Activated CD4-positive, alpha-beta T cell treated with anti-CD3 and anti-CD28 coated beads, Interleukin-2, amount 50 U/mL, for 24 hours (primary cell): ENCODE data around the gene VSIG10L.

Experiments used
- DNase-seq, 2 donors: peaks; one replicate each; pipeline ENCODE4 v3.0.0-alpha.2; 2020; ENCODE audit warnings: low read depth in 1 of 2, low spot score in 1 of 2

Gene VSIG10L

DNA sequence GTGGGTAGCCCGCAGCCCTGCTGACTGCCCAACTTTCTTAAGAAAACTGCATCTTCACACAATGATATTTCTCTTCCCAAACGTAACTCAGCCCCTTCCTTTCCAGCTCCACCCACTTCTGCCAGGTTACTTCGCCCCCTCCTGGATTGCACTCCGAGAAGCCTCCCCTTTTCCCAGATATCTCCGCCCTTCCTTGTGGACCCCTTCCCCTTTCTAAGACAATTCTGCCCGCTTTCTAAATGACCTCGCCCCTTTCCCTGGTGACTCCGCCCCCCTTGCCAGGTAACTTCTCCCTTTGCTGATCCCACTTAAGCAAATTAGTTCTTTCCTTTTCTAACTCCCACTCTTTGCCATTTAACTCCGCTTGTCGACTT lies 2.6 kb downstream of the VSIG10L start:
- DNase-seq = no peak

DNA sequence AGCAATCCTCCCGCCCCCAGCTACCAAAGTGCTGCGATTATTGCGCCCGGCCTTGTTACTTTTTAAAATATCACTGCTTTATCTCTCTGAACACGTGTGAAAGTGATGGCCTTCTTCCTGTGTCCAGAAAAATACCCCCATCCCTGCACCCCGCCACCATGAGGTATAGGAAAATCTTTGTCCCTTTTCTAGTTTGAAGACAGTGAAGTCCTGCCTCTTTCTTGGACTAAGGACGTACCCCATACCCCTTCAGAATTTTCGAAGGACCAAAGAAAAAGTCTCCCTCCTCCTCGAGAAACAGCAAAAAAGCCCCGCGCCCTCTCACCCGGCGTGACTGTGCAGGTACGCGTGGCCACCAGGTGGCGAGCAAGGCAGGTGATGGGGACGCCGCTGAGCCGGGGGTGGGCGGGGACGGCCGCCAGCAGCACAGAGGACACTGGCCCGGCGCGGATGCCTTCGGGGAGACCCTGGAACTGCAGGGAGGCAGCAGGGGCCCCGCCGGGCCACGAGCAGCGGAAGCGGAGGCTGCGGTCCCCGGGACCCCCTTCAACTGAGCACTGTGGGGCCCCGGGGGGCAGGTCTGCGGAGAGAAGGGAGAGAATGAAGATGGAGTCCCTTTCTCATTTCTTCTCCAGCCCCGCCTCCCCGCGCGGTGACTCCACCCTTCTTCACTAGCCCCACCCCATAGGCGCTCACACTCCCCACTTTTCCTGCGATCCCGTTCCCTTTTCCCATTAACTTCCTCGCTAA lies 3.2 kb downstream of the VSIG10L start:
- peak; percentile 81 to 83 for DNase-seq

DNA sequence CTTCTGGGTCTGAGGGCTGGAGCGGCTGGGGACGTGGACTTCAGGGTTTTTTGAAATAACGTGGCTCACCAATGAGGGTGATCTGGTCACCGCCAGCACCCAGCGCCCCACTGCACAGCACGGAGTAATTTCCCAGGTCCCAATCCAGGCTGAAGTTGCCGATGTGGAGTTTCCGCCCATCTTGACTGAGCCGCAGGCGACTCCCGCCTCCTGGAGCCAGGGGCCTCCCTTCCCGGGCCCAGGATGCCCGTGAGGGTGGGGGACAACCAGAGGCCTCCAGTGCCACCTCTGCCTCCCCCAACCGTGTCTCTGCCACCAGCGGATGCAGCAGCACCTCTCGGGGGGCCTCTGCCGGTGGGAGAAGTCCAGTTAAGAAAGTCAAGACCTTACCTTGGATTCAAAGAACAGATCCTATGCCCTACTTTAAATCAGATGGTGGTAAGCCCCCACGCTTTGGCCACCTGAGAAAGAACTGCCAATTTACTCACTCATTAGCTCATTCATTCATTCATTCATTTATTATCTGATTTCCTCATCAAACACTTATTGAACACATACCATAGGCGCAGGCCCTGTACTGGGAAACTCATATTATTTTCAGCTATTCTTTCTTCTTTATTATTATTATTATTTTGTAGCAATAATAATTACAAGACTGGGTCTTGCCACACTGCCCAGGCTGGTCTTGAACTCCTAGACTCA lies 3.9 kb downstream of the VSIG10L start:
- no peak for DNase-seq

DNA sequence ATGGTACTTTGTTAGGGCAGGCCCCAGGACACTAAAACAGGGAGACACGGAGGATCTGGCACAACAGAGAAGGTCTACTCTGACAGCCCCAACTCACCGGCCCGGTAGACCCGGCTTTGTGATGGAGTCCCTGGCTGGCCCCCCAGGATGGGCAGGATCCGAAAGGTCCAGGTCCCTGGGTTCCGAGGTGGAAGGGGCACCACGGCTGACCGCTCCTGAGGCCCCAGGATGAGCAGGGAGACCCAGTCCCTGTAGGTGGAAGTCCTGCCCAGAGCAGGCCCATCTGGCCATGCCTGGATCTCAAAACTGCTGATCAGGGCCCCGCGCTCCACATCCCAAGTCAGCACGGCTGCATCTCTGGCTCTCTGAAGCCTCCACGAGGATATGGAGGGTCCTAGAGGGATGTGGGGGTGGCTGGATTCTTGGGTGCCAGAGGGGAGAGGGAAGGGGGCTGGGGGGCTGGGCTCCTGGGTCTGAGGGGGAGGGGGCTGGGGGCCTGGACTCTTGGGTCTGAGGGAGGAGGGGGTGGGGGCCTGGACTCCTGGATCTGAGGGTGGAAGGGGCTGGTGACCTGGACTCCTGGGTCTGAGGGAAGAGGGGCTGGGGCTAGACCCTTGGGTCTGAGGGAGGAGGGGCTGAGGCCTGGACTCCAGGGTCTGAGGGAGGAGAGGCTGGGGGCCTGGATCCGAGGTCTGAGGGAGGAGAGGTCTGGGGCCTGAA lies 4.6 kb downstream of the VSIG10L start:
- DNase-seq = no peak

DNA sequence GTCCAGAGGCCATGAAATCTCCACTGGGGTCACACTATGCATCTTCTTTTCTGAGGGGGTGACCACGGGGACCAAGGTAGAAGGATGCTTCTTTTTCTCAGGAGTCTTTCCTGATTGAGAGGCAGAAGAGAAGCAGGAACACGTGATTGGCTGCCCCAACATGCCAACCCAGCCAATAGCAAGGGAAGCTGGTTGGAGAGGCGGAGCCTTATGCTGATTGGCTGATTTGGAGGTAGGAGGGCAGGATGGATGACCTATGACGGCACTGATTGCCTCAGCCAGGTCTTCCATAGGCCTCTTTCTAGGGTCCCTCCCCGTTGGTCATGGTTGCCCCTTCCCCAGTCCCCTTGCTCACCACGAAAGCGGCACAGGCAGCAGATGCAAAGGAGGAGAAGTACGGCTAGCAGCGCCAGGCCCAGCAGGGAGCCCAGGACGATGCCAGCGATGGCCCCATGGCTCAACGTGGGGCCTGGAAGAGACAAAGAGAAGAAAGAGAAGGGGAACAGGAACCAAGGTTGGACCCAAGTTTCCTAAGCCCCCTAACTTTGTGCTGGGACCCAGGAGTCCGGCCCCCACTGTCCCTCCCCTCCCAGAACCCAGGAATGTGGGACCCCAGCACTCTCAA lies 8.0 kb downstream of the VSIG10L start:
- no peak for DNase-seq

DNA sequence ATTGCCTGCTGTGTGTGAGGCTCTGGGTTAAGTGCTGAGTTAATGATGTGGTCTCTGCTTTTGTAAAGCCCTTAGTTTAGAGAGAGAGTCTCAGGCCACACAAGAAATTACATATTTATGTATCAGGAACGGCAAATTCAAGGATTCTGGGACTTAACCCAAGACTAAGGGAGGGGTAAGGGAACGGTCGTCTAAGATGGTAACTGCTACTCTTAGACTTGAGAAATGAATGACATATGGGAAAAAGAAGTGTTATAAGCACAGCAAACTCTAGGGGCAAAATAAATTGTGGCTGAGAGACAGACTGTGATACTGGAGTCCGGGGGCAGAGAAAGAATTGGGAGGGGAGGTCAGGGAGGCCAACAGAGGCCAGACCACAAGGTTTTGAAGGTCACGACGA lies 10.2 kb downstream of the VSIG10L start:
- DNase-seq = no peak

DNA sequence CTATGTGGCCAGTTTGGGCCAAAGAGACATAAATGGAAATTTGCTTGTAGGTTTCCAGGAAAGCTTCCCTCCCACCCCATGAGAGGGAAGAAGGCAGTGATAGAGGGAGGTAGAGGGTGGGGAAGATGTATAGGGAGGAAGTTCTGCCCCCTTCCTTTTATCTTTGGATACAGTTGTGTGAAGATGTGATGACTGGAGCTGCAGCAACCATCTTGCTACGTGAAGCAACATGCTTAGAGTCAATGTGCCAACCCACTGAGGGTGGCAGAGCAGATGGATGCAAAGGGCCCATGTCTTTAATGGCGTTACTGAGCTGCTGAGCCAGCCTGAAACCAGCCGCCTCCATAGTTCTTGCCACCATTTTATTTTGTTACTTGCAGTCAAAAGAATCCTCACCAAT lies 10.7 kb downstream of the VSIG10L start:
- no peak for DNase-seq

DNA sequence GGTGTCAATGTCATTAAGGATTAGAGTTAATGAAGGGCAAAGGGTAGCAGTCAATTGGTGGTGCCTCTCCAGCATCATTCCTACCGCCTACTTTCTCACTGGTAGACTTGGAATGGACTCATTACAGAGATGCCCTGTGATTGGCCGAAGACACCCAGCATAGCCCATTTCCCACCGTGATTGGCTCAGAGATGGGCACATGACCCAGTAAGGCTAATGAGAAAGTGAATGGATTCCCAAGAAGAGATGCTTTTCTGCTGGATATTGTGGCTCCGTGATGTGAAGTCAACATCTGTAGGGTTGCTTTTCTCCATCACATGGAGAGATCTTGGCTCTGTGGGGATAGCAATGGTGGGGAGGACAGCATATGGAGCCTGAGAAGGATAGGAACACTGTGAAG lies 11.6 kb downstream of the VSIG10L start:
- DNase-seq = no peak

- DNase-seq = no peak
Observed at GRCh38 chr19:51329411-51329810, 12.5 kb downstream of the VSIG10L start.

DNA sequence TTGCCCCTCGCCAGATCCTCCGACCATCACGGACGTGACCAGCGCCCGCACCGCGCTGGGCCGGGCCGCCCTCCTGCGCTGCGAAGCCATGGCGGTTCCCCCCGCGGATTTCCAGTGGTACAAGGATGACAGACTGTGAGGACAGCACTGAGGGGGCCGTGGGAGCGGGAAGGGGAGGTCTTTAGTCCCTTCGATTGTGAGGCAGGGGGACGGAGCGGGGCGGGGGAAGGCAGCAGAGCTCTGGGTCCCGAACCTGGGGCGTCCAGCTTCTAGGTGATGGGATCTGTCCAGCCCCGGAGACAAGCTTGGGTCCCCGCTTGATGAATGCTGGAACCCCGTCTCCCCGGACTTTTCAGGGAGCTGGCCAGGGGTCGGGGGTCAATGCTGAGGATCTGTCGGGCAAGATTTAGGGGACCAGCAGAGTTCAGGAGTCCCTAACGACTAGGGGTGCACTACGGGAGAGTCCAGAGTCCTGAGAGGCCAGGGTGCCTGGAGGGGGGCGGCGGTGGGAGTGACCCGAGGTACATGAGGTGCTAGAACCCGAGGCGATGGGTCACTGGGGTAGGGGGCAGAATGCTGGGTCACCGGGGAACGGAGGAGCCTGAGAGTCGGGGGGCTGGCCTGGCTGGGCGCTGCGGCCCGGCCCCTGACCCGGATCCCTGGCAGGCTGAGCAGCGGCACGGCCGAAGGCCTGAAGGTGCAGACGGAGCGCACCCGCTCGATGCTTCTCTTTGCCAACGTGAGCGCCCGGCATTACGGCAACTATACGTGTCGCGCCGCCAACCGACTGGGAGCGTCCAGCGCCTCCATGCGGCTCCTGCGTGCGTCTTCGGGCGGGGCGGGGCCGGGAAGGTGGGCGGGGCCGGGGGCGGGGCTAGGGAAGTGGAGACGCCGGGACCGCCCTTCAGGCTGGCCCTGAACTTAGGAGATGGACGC lies 14.6 kb downstream of the VSIG10L start:
- peak; percentile 17 to 24 for DNase-seq

DNA sequence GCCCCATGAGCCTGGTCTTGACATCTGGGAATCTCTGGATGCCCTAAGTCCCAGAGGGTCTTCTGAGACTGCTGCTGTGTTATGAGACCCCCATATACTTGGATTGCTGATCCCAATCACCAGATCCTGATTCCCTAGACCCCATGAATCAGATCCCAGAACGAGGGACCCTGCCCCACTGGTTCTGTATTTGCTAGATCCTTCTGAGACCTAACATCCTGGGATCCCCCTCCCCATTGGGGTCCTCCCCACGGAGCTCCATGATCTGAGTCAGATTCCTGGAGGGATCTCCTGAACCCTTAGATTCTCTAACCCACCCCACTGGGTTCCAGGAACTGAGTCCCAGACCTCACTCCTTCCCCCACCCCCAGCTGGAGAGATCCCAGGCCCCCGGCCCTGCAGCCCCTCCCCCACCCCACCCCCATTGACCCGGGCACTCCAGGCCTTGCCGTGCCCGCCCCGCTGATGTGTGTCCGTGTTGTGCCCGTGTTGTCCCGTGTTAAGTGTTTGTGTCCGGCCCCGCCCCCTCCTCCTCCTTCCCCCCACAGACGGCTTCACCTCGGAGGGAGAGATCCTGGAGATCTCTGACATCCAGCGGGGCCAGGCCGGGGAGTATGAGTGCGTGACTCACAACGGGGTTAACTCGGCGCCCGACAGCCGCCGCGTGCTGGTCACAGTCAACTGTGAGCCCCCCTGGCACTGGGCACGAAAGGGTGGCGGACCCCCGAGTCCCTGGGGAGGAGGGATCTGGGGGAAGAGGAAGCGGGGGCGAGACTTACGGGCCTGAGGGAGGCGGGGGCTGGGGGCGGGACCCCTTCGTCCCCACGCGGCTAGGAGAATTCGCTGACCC lies 15.5 kb downstream of the VSIG10L start:
- no peak for DNase-seq

- no peak for DNase-seq
Observed at GRCh38 chr19:51325161-51325976, 16.6 kb downstream of the VSIG10L start.

DNA sequence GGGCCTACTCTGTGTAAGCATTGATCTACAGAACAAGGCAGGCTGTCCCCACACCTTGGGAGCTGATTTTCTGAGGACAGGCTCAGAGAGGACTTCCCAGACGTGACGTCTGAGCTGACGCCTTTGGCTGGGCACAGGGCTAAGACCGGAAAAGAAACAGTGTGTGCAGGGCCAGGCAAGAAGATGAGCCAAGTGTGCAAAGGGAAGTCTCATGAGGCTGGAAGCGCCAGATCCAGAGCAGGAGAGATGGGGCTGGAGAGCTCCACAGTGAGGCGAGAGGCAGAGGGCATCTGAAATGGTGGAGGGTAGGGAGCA lies 17.8 kb downstream of the VSIG10L start:
- DNase-seq = no peak

GRCh38 chr19:51323481-51324166 lies 18.3 kb downstream of the VSIG10L start:
- DNase-seq = no peak

DNA sequence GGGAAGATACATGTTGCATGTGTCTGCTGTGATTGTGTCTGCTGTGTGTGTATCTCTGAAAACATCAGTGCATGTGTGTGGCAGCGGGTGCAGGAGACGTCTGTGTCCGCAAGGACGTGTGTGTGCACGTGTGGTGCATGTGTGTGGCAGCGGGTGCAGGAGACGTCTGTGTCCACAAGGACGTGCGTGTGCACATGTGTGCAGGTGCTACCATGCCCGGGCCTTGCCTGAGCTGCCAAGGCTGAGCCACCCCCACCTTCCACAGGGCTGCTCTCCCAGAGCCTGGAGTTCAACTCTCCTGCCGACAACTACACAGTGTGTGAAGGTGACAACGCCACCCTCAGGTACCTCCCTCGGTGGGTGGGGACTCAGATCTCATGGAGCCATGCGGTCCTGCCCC lies 20.1 kb downstream of the VSIG10L start:
- no peak for DNase-seq

DNA sequence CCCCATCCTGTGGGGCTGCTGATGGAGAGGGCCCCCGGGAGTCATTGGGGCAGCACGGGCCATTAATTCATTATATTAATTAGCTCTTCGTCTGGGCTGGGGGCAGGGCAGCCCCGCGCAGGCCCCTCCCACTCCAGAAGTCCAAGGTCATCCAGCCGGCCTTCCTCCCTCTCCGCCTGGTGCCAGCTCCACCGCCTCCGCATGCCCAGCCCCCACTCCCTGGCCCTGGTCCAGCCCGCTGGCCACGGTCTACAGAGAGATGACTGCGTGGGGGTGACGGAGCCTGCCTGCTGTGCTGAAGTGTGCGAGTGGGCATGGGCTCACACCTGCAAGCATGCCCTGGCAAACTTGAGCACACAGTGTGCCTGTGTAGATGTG lies 21.7 kb downstream of the VSIG10L start:
- DNase-seq = no peak

GRCh38 chr19:51319649-51320279 lies 22.2 kb downstream of the VSIG10L start:
- no peak for DNase-seq
